GF-D8 (cell line): ENCODE measurements around the gene CYSRT1.

Experiments used
- DNase-seq: peaks from one replicate; lab custom pipeline; 2025; lab: John Stamatoyannopoulos, UW

Gene CYSRT1

DNA sequence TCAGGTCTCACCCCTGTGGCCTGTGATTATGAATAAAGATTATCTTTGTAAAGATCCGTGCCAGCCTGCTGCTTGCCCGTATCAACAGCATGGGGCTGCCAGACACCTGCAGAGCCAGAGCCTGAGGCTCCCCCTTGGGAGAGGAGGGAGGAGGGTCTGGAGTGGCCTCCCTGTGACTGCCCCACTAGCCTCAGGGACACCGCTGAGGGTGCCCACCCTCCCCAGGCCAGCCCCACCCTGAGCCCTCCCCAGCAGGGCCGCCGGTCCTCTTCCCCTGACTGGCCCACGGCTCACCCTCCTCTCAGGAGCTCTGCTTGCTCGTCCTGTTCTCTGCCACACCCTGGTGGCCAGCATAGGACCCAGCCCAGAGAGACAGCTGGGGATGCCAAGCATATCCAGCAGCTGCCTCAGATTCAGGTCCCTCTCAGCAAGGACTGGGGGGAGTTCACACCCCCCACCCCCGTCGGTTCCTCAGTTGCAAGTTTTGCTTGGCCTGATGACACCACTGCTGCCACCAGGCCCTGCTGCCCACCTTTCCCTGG is 34.6 kb upstream of the CYSRT1 start:
- no peak for DNase-seq

GRCh38 chr9:137191245-137191644 is 33.7 kb upstream of the CYSRT1 start:
- no peak for DNase-seq

GRCh38 chr9:137191691-137192447 is 33.1 kb upstream of the CYSRT1 start:
- DNase-seq = no peak

DNA sequence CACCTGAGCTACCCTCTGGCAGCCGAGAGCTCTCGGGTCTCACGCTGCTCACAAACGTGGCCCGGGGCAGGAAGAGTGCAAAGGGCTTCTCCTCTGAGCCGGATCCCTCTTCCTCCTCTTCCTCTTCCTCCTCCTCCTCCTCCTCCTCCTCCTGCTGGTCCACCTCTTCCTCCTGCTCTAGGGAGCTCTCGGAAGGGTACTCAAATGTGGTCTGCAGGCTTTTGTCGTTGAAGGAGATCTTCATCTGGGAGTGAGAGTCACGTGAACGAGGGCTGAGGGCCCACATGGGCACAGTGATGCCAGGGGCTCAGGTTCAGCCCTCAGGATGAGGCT is 32.6 kb upstream of the CYSRT1 start:
- no peak for DNase-seq

GRCh38 chr9:137192859-137193258 is 32.1 kb upstream of the CYSRT1 start:
- no peak for DNase-seq

DNA sequence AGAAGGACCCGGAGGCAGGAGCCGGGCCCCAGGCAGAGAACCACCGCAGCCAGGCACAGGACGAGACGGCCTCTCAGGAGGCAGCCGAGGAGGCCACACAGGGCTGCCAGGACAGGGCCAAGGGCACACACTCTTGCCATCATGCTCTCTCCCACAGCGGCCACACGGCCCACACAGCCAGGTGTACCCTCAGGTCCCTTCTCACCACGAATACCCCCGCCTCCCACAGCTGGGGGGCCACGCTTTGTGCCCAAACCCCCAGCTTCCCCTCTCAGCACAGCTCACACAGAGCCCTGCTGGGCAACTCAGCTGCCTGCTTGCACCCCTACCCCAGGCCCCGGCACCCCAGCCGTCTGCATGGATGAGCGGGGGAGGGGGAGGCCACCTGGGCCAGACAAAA is 31.2 kb upstream of the CYSRT1 start:
- DNase-seq = no peak

- no peak for DNase-seq
These were observed 30.6 kb upstream of the CYSRT1 start for GRCh38 chr9:137194388-137194787.

- DNase-seq = no peak
These were observed 30.1 kb upstream of the CYSRT1 start for GRCh38 chr9:137194909-137195308.

DNA sequence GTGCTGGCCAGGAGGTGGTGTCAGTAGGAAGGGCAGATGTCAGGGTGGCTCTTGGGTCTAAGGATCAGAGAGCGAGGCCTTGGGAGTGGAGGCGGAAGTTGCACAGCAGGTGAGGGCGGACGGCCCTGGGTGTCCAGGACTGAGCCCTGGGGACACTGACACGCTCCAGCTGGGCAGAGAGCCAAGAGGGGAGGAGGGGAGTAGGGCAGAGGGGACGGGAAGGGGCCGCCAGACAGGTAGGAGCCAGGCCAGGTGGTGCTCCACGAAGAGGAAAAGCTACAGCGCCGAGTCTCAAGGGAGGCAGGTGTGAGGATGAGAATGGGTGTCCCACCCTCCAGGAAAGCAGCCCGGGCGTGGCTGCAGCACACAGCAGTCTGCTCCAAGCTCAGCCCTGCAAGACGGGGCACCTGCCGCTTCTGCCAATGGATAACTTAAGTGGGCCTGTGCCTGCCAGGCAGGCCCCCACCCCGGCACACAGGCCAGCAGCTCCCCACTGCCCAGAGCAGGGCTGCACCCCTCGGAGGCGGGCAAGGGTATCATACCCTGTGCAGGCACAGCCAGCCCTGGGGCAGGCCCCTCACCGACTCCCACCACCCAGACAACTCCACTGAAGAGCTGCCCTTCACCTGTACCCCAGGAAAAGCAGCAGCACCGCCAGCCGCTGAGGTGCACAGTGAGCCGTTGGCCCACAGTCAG is 29.3 kb upstream of the CYSRT1 start:
- no peak for DNase-seq

DNA sequence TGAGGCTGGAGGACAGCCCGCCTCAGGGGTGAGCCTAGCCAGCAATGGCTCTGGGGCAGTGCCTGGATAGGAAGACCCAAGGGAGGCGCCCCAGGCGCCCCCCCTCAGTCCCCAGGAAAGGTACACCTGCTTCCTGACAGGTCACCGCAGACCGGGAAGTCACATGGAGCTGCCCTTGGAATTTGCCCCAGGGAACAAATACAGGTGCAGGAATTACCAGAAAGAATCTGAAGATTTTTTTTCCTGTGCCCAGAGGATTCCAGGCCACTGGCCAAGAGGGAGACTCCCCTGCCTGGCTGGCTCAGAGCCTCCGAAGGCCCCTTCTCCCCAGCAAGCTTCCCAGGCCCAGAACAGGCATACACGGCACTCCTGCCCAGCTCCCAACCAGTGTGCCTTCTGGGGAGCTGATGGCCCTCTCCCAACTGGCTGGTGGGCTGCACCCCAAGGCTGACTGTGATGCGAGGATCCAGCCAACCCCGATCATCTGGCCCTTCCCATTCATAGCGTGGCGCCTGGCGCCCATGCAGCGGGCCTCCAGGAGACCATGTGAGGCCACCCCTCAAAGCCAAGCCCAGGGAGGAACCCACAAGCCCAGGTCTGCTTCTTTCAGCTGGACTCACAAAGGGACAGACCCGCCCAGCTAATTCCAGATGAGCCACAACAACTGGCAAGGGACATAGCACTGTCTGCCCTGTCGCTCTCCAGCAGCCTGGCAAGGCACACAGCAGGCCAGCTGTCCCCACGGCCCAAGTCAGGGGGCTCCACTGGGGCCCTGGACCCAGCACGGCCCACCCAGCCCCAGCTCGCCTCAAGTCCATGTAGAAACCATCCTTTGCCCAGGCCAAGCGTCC is 26.7 kb upstream of the CYSRT1 start:
- no peak for DNase-seq

DNA sequence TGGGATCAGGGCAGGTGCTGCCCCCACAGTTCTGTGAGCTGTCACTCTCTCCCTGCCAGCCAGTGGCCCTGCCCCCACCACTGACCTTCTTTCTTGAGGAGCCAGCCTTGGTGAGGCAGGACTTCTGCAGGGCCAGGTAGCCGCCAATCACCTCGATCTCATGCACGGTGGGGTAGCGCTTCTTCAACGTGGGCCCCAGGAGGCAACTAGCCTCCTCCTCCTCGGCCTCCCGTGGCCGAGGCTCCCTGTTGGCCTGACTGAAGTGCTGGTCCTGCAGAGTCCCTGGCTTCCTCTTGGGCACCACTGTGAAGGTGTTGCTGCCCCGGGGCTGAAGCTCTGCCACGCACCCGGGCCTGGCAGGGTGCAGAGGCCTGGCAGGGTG is 26.1 kb upstream of the CYSRT1 start:
- DNase-seq = no peak

- DNase-seq = no peak
These were observed 25.4 kb upstream of the CYSRT1 start for GRCh38 chr9:137199411-137200121.

DNA sequence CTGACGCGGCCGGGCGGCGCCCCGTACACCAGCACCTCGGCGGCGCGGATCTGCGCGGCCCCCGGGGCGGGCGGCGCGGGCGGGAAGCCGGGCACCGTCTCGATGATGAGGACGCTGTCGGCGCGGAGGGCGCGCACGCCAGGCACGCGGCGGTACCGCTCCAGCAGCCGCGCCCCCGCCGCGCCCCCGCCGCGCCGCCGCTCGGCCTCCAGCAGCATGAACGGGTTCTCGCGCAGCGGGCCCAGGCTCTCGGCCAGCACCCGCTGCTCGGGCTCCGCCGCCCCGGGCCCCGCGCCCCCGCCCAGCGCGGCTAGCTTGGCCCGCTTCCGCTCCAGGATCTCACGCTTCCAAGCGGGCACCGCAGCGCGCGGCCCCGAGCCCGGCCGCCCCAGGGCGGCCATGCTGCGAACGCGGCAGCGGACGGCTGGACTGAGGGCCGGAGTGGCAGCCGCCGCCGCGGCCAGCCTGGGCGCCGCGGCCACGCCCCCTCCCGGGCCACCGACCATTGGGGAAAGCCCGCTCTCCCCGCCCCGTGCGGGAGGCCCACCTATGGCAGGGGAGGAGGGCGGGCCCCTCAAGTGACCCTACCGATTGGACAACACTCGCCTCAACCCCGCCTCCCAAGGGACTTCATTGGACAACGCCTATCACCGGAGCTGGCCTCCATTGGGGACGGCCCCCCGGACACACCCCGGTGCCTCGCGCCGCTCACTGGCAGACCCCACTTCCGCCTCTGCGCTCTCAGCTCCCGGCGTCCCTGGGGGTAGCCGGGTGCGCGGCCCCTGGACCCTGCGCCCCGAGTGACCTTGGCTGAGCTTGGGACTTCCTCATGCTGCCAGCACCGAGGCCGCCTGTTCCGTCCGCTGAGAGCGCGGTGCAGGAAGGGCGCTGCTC is 24.4 kb upstream of the CYSRT1 start, which contains the start of gene TPRN:
TPRN (minus strand) TSS at position 431 of the 894 bp plus-strand sequence; CDS start at position 401, 30 bp downstream.
- DNase-seq = peak; percentile 97

DNA sequence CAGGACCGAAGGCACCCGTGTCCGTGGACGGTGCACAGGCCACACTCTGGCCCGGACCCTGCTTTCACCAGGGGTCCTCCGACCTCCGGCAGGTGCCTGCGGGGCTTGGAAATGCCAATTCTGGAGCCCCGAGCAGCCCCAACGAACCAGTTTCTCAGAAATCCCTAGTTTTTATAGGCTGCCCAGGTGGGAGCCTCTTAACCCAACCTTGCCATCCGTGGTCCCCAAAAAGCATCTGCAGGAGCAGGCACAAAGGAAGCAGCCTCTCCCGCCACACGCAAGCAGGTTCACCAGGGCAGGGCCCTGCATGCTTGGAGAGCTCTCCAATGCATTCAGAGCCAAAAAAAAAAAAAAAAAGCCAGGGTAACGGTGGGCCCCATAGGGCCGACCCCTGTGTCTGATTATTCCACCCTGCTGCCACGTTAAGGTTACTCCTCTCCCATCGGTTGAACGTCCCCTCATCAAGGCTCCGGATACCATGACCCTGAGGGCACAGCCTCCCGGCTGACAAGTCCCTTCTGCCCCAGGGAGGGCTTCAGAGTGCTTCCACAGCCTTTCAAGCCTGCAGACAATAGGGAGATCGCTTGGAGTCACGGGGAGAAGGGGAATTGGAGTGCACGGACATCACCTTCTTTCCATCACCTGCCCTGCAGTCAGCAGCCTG is 23.6 kb upstream of the CYSRT1 start:
- no peak for DNase-seq

GRCh38 chr9:137202966-137203365 is 22.0 kb upstream of the CYSRT1 start:
- no peak for DNase-seq

DNA sequence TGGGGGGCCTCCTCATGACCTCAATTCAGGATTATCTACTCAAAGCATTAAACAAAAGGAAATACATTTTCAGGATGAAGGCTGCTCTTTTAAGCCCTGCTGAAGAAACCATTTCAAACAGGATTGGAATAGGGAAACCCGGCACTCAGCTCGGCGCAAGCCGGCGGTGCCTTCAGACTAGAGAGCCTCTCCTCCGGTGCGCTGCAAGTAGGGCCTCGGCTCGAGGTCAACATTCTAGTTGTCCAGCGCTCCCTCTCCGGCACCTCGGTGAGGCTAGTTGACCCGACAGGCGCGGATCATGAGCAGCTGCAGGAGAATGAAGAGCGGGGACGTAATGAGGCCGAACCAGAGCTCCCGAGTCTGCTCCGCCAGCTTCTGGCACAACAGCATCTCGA is 20.2 kb upstream of the CYSRT1 start:
- DNase-seq = no peak

- DNase-seq = peak; percentile 10
These were observed 19.6 kb upstream of the CYSRT1 start, which contains the start of the genes NDOR1 and TMEM203 for GRCh38 chr9:137205126-137206069. TSS of gene NDOR1 (plus strand) at chr9:137205700. CDS start at chr9:137205778, 78 bp downstream. TSS of gene TMEM203 (minus strand) at chr9:137205648. CDS start at chr9:137205414, 234 bp downstream.

GRCh38 chr9:137206602-137207001 is 18.4 kb upstream of the CYSRT1 start:
- no peak for DNase-seq

DNA sequence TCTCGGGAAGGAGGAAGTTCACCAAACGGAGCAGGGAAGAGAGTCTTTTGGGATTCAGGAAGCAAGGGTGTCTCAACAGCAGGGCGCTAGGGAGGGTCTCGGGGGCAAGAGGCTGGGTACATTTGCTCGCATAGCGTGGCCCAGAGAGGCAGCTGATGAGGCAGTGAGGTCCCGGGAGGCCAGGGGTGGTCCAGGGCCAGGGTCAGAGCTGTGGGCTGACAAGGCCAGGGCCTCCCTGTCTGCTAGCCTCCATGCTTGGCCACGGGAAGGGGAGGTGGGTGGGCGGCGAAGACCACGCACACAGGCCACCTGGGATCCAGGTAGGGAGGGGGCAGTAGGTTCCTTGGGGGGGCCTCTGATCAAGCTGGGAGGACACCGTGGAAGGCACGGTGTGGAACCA is 13.4 kb upstream of the CYSRT1 start:
- no peak for DNase-seq
